GM19023 (cell line): ENCODE results near the gene CLEC16A.

ENCODE experiments used
- ATAC-seq: cut with Tn5 transposase; IDR thresholded peaks from one replicate; pipeline ENCODE4 v1.9.1; 2021; ENCODE audit warnings: mild to moderate bottlenecking, moderate library complexity; ENCODE audit not compliant: unreplicated experiment

The CLEC16A gene

GRCh38 chr16:10987361-10988163, 43.2 kb downstream of the CLEC16A start:
- ATAC-seq, result no peak

GRCh38 chr16:10988164-10988803, 43.9 kb downstream of the CLEC16A start:
- peak; percentile 50 for ATAC-seq

GRCh38 chr16:10988879-10989278, 44.5 kb downstream of the CLEC16A start:
- ATAC-seq, result no peak

- no peak for ATAC-seq
Measured at GRCh38 chr16:10989559-10989958, 45.2 kb downstream of the CLEC16A start.

- no peak for ATAC-seq
Measured at GRCh38 chr16:10990378-10990777, 46.0 kb downstream of the CLEC16A start.

- no peak for ATAC-seq
Measured at GRCh38 chr16:10992112-10992511, 47.7 kb downstream of the CLEC16A start.

GRCh38 chr16:10992797-10993196, 48.4 kb downstream of the CLEC16A start:
- ATAC-seq, result no peak

- ATAC-seq, result no peak
Measured at GRCh38 chr16:10993649-10994048, 49.3 kb downstream of the CLEC16A start.

GRCh38 chr16:10994571-10994970, 50.2 kb downstream of the CLEC16A start:
- no peak for ATAC-seq

- no peak for ATAC-seq
Measured at GRCh38 chr16:10995565-10995964, 51.2 kb downstream of the CLEC16A start.

- ATAC-seq, result no peak
Measured at GRCh38 chr16:10997485-10997884, 53.1 kb downstream of the CLEC16A start.

GRCh38 chr16:10999300-10999699, 54.9 kb downstream of the CLEC16A start:
- no peak for ATAC-seq

GRCh38 chr16:11001611-11002010, 57.2 kb downstream of the CLEC16A start:
- ATAC-seq, result no peak

GRCh38 chr16:11003141-11003540, 58.8 kb downstream of the CLEC16A start:
- no peak for ATAC-seq

- no peak for ATAC-seq
Measured at GRCh38 chr16:11004351-11004750, 60.0 kb downstream of the CLEC16A start.

- ATAC-seq, result no peak
Measured at GRCh38 chr16:11004973-11005610, 60.7 kb downstream of the CLEC16A start.

GRCh38 chr16:11005611-11005975, 61.2 kb downstream of the CLEC16A start:
- ATAC-seq, result no peak

- ATAC-seq, result no peak
Measured at GRCh38 chr16:11006656-11007055, 62.3 kb downstream of the CLEC16A start.

- ATAC-seq, result no peak
Measured at GRCh38 chr16:11007714-11008280, 63.4 kb downstream of the CLEC16A start.

- ATAC-seq, result no peak
Measured at GRCh38 chr16:11009027-11009755, 64.8 kb downstream of the CLEC16A start.
